Measurements from ENCODE around the gene TNS2. TPM values are rescaled to one million over a fixed set of nuclear protein-coding genes. Genes with fewer than 3 reads are reported as not detected.

Gene TNS2
- total and polyA plus RNA-seq, 2 of the 13 experiments (the other 11 are each of a cell fraction or from before 2014, with no cell fraction given), result 8.9 to 20.4 TPM

DNA sequence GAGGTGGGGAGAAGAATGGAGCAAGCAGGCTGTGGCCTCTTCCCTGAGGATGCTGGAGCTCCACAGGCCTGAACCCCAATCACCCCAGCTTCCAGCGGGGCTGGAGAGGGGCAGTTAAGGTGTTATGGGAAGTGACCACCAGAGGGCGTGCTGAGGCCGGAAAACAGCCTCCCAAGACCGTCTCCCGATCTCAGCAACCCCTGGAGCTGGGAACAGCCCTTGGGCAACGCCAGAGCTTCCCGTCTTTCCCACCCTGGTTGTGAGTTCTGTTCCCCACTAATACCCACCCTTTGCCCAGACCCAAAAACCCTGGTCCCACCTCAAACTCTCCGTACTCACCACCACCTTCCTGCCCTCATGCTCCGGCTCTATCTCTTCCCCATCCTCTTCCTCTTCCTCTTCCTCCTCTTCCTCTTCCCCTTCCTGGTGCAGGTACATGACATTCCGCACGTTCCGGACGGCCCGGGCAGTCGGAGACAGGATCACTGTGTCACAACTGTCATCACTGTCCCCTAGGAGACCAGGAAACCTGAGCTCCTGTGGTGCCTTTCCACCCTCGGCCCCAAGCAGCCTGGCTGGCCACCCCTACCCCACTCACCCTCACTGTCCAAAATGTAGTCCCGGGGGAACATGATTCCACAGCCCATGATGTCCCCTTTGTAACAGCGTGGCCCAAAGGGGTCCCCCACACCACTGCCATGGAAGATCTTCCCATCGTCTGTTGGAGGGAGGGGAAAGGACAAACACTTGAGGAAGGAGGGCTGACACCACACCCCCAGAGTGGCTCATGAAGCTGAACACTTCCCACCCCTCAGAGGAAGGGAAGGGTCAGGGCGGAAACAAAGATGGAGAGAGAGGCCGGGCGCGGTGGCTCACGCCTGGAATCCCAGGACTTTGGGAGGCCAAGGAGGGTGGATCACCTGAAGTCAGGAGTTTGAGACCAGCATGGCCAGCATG, 16.4 kb downstream of the TNS2 start:
- H3K4me1 ChIP-seq (ENCODE audit: insufficient read depth, low read length), result peaks cover 25% of the 10 kb centered on the region
- no peak overlapping the region for H3K4me3 ChIP-seq (replicated peaks in 1 of 3; ENCODE audit: insufficient read depth in 1 of 3, low read depth in 2 of 3, low read length in 3 of 3)
- H3K4me2 ChIP-seq (ENCODE audit: low read depth, low read length), result no peak overlapping the region
- no peak overlapping the region for H3K9ac ChIP-seq (ENCODE audit: insufficient read depth, low read depth, low read length)
- peak; percentile 72 for FAIRE-seq
- peak; percentile 66 for ATAC-seq
- H4K20me1 ChIP-seq (ENCODE audit: insufficient read depth, low read length), result no peaks in the 10 kb centered on the region
- peaks cover 0 to 18% of the 10 kb centered on the region in 2 experiments; a peak in 2 of 5 replicates for H3K36me3 ChIP-seq (replicated peaks in 1 of 2; ENCODE audit: control insufficient read depth in 1 of 2, insufficient read depth in 2 of 2, low read length in 2 of 2)
- CTCF ChIA-PET (ENCODE audit: low intra/inter-chr PET ratio, low total read pairs), result interaction anchor here (1.4 to 2.3 kb wide), 2 partner anchors 33 to 124 kb away, joined by 4 to 36 read pairs; no protein-coding TSS in a partner anchor
- BruUV-seq (replicated peaks), result no TSS peak
- H3K27me3 ChIP-seq (ENCODE audit: control insufficient read depth in 1 of 2, insufficient read depth in 2 of 2, low read length in 2 of 2), result no peaks in the 10 kb centered on the region
- intact Hi-C loops (cut with micrococcal nuclease; ENCODE audit: unreplicated experiment), result loop anchor here (1.0 kb wide), 2 partner anchors 33 to 131 kb away; no protein-coding TSS in a partner anchor
- H3K27ac ChIP-seq (ENCODE audit: extremely low read length, insufficient read depth, low read length), result no peak overlapping the region
- H3K79me2 ChIP-seq (ENCODE audit: insufficient read depth, low read length), result no peaks in the 10 kb centered on the region
- H2AFZ ChIP-seq (ENCODE audit: low read length), result no peak overlapping the region
- in situ Hi-C loops (cut with HindIII; ENCODE audit: extremely low pct_ligation_motif_present, low pct_unique_long_range_greater_than_20kb), result no loop called here
- POLR2A ChIA-PET, result interaction anchor here (0.8 to 4.6 kb wide), 14 partner anchors 11 to 255 kb away, joined by 3 to 47 read pairs (median 6); partner anchors contain the start of genes AAAS, CSAD, SOAT2 and SPRYD3
- H3K9me3 ChIP-seq (ENCODE audit: low read length), result no peaks in the 10 kb centered on the region
- WGBS (ENCODE audit: low lambda C conversion rate), result 65% methylated on average over 19 of the region's 24 CpGs
- DNase-seq (ENCODE audit: low spot score), result peak; percentile 57
- TF ChIP-seq, protein P1, sequence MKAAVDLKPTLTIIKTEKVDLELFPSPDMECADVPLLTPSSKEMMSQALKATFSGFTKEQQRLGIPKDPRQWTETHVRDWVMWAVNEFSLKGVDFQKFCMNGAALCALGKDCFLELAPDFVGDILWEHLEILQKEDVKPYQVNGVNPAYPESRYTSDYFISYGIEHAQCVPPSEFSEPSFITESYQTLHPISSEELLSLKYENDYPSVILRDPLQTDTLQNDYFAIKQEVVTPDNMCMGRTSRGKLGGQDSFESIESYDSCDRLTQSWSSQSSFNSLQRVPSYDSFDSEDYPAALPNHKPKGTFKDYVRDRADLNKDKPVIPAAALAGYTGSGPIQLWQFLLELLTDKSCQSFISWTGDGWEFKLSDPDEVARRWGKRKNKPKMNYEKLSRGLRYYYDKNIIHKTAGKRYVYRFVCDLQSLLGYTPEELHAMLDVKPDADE (CRISPR knock-in tag; IDR thresholded peaks at IDR 0.05), result no peak
- TF ChIP-seq RBFOX2 (IDR thresholded peaks at IDR 0.05; ENCODE audit: low read depth, low read length) (no peak), EHMT2 (IDR thresholded peaks at IDR 0.05; ENCODE audit: borderline replicate concordance, low read depth, low read length) (no peak), NR0B2 (CRISPR knock-in tag; IDR thresholded peaks at IDR 0.05) (no peak), NFE2L1 (CRISPR knock-in tag; IDR thresholded peaks at IDR 0.05; ENCODE audit: borderline replicate concordance) (no peak), MNT (IDR thresholded peaks at IDR 0.05) (no peak), NR2F1 (CRISPR knock-in tag; IDR thresholded peaks at IDR 0.05) (no peak), SIX4 (CRISPR knock-in tag; IDR thresholded peaks at IDR 0.05) (no peak), BRD4 (CRISPR knock-in tag; IDR thresholded peaks at IDR 0.05) (no peak), ZNF10 (CRISPR knock-in tag; IDR thresholded peaks at IDR 0.05; ENCODE audit: borderline replicate concordance, low read depth) (no peak), CBX5 (CRISPR knock-in tag; IDR thresholded peaks at IDR 0.05; ENCODE audit: borderline replicate concordance) (no peak), ZNF784 (CRISPR knock-in tag; IDR thresholded peaks at IDR 0.05; ENCODE audit: borderline replicate concordance) (0 out of 2 replicates have a peak, but pooled peaks have one; percentile 42)
- TF ChIP-seq, protein P2, sequence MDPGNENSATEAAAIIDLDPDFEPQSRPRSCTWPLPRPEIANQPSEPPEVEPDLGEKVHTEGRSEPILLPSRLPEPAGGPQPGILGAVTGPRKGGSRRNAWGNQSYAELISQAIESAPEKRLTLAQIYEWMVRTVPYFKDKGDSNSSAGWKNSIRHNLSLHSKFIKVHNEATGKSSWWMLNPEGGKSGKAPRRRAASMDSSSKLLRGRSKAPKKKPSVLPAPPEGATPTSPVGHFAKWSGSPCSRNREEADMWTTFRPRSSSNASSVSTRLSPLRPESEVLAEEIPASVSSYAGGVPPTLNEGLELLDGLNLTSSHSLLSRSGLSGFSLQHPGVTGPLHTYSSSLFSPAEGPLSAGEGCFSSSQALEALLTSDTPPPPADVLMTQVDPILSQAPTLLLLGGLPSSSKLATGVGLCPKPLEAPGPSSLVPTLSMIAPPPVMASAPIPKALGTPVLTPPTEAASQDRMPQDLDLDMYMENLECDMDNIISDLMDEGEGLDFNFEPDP (CRISPR knock-in tag; conservative IDR thresholded peaks at IDR 0.05), result no peak
- TF ChIP-seq, protein P3, sequence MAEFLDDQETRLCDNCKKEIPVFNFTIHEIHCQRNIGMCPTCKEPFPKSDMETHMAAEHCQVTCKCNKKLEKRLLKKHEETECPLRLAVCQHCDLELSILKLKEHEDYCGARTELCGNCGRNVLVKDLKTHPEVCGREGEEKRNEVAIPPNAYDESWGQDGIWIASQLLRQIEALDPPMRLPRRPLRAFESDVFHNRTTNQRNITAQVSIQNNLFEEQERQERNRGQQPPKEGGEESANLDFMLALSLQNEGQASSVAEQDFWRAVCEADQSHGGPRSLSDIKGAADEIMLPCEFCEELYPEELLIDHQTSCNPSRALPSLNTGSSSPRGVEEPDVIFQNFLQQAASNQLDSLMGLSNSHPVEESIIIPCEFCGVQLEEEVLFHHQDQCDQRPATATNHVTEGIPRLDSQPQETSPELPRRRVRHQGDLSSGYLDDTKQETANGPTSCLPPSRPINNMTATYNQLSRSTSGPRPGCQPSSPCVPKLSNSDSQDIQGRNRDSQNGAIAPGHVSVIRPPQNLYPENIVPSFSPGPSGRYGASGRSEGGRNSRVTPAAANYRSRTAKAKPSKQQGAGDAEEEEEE (CRISPR knock-in tag; IDR thresholded peaks at IDR 0.05; ENCODE audit: borderline replicate concordance), result peak; percentile 52; the same call in 1 of the 2 replicates

All from HepG2 (cell line).